Stimulated activated CD8-positive, alpha-beta memory T cell treated with anti-CD3 and anti-CD28 coated beads, Interleukin-7, amount 100 ng/mL, for 4 hours (primary cell): Measurements from ENCODE around the gene CCDC160.
"Not testable (repeated sequence)": the region's sequence is repeated elsewhere in the genome, so short reads cannot be mapped to it uniquely, and the experiment has no call there.

Experiments
- DNase-seq, 2 donors: peaks; one replicate each; pipeline ENCODE4 v3.0.0-alpha.2; 2020; ENCODE audit warnings: low read depth in 2 of 2

The CCDC160 gene

GRCh38 chrX:134236626-134237614, at the start of gene CCDC160:
CCDC160 (plus strand) TSS chrX:134237182; CDS start chrX:134244801, 7,619 bp downstream.
- DNase-seq, result no peak

GRCh38 chrX:134191281-134191680, 45.7 kb upstream of the CCDC160 start:
- no peak for DNase-seq

- DNase-seq, result no peak
Observed at GRCh38 chrX:134194915-134195314, 42.1 kb upstream of the CCDC160 start.

GRCh38 chrX:134202561-134202960, 34.4 kb upstream of the CCDC160 start:
- no peak for DNase-seq

GRCh38 chrX:134206221-134206620, 30.8 kb upstream of the CCDC160 start:
- DNase-seq, result no peak

GRCh38 chrX:134210465-134210864, 26.5 kb upstream of the CCDC160 start:
- no peak for DNase-seq

- no peak for DNase-seq
Observed at GRCh38 chrX:134235236-134235635, 1.7 kb upstream of the CCDC160 start.

GRCh38 chrX:134238144-134238543, 1.2 kb downstream of the CCDC160 start:
- DNase-seq, result not testable (repeated sequence)

GRCh38 chrX:134239016-134239415, 2.0 kb downstream of the CCDC160 start:
- no peak for DNase-seq

GRCh38 chrX:134240209-134240608, 3.2 kb downstream of the CCDC160 start:
- no peak for DNase-seq

- DNase-seq, result no peak
Observed at GRCh38 chrX:134241960-134242619, 5.1 kb downstream of the CCDC160 start.

GRCh38 chrX:134244043-134244442, 7.1 kb downstream of the CCDC160 start:
- DNase-seq, result no peak

- DNase-seq, result no peak
Observed at GRCh38 chrX:134246282-134246681, 9.3 kb downstream of the CCDC160 start.

- DNase-seq, result no peak
Observed at GRCh38 chrX:134247492-134247891, 10.5 kb downstream of the CCDC160 start.

- DNase-seq, result no peak
Observed at GRCh38 chrX:134249241-134249640, 12.3 kb downstream of the CCDC160 start.

- no peak for DNase-seq
Observed at GRCh38 chrX:134251241-134251640, 14.3 kb downstream of the CCDC160 start.

- no peak for DNase-seq
Observed at GRCh38 chrX:134254511-134254910, 17.5 kb downstream of the CCDC160 start.

GRCh38 chrX:134255555-134255954, 18.6 kb downstream of the CCDC160 start:
- no peak for DNase-seq

- DNase-seq, result no peak
Observed at GRCh38 chrX:134256684-134257083, 19.7 kb downstream of the CCDC160 start.

GRCh38 chrX:134258202-134258601, 21.2 kb downstream of the CCDC160 start:
- no peak for DNase-seq

- DNase-seq, result not testable (repeated sequence)
Observed at GRCh38 chrX:134285934-134286333, 49.0 kb downstream of the CCDC160 start.

- no peak for DNase-seq
Observed at GRCh38 chrX:134287346-134287745, 50.4 kb downstream of the CCDC160 start.

GRCh38 chrX:134294548-134294947, 57.6 kb downstream of the CCDC160 start:
- no peak for DNase-seq
